Activated CD8-positive, alpha-beta memory T cell treated with anti-CD3 and anti-CD28 coated beads, Interleukin-2, amount 50 U/mL, for 1 hour (primary cell): ENCODE measurements around the gene TNFRSF1B.

ENCODE experiments used
- DNase-seq: peaks from one replicate; pipeline ENCODE4 v3.0.0-alpha.2; 2020; ENCODE audit errors: extremely low read depth

The TNFRSF1B gene

GRCh38 chr1:12191242-12192032 lies 24.6 kb downstream of the TNFRSF1B start:
- no peak for DNase-seq

- no peak for DNase-seq
Observed at GRCh38 chr1:12194666-12195216, 27.9 kb downstream of the TNFRSF1B start.

- DNase-seq: no peak
Observed at GRCh38 chr1:12195416-12195815, 28.6 kb downstream of the TNFRSF1B start.

GRCh38 chr1:12196641-12197482 lies 30.1 kb downstream of the TNFRSF1B start:
- DNase-seq: no peak

- no peak for DNase-seq
Observed at GRCh38 chr1:12197483-12197880, 30.7 kb downstream of the TNFRSF1B start.

GRCh38 chr1:12200208-12200607 lies 33.4 kb downstream of the TNFRSF1B start:
- DNase-seq: no peak

- no peak for DNase-seq
Observed at GRCh38 chr1:12201352-12202189, 34.8 kb downstream of the TNFRSF1B start.

- no peak for DNase-seq
Observed at GRCh38 chr1:12202190-12202497, 35.4 kb downstream of the TNFRSF1B start.

- DNase-seq: no peak
Observed at GRCh38 chr1:12202577-12202976, 35.8 kb downstream of the TNFRSF1B start.

- no peak for DNase-seq
Observed at GRCh38 chr1:12203216-12204007, 36.6 kb downstream of the TNFRSF1B start.

- peak; percentile 43 for DNase-seq
Observed at GRCh38 chr1:12204140-12204539, 37.3 kb downstream of the TNFRSF1B start.

- DNase-seq: no peak
Observed at GRCh38 chr1:12204754-12205658, 38.2 kb downstream of the TNFRSF1B start.

GRCh38 chr1:12206238-12206637 lies 39.4 kb downstream of the TNFRSF1B start:
- DNase-seq: no peak

GRCh38 chr1:12206792-12207424 lies 40.1 kb downstream of the TNFRSF1B start:
- no peak for DNase-seq

GRCh38 chr1:12208271-12208670 lies 41.5 kb downstream of the TNFRSF1B start:
- DNase-seq: no peak

- DNase-seq: peak; percentile 68
Observed at GRCh38 chr1:12208764-12209494, 42.1 kb downstream of the TNFRSF1B start.

GRCh38 chr1:12209495-12209832 lies 42.7 kb downstream of the TNFRSF1B start:
- no peak for DNase-seq

- no peak for DNase-seq
Observed at GRCh38 chr1:12215118-12215961, 48.5 kb downstream of the TNFRSF1B start.
